Suppressor macrophage (primary cell): ENCODE measurements around the gene EVX2.

Experiments used
- DNase-seq, 4 experiments: peaks; one replicate each; pipeline ENCODE4 v3.0.0-alpha.2; 2020 to 2022

Gene EVX2

DNA sequence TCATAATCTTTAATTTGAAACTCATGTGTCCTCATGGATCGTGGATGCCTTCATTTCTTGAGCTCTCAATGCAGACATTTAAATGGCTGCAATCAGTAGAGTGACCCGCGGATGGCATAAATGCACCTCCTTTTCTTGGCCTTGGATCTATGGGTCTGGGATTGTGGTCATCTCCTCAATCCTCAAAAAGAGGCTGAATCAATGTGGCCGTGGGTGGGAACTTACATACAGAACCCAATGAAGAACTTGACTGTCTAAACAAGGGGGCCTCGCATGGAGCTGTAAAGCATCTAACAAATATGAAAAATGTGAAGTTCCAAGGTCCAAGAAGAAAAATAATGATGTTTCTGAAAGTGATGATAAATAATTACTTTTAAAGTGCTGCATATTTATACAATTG lies 11.7 kb upstream of the EVX2 start:
- DNase-seq = no peak

DNA sequence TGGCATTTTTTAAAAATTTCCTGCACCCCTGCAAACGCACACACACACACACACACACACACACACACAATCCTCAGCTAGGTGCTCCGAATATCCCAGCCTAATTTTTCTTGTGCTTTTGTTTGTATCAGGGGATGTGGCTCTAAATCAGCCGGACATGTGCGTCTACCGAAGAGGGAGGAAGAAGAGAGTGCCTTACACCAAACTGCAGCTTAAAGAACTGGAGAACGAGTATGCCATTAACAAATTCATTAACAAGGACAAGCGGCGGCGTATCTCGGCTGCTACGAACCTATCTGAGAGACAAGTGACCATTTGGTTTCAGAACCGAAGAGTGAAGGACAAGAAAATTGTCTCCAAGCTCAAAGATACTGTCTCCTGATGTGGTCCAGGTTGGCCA lies 10.6 kb upstream of the EVX2 start:
- DNase-seq = no peak

DNA sequence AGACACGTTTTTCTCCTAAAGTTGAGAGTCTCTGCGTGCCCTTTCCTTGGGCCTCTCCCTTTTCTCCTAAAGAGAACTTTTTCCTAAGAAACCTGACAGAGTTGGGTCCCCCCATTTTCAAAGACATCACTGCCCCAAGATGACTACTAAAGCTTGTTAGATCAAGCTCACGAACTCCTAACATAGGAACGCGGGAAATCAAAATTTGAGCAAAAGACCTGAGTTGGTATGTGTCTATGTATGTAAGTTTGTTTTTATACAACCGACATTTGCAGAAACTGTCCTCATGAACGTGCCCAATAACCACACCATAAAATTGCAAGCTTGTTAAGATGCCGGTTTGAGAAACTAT lies 10.1 kb upstream of the EVX2 start:
- no peak for DNase-seq

- DNase-seq = peak in 1 of 4 experiments; percentile 33
These were observed 9.6 kb upstream of the EVX2 start for GRCh38 chr2:176093145-176093897.

DNA sequence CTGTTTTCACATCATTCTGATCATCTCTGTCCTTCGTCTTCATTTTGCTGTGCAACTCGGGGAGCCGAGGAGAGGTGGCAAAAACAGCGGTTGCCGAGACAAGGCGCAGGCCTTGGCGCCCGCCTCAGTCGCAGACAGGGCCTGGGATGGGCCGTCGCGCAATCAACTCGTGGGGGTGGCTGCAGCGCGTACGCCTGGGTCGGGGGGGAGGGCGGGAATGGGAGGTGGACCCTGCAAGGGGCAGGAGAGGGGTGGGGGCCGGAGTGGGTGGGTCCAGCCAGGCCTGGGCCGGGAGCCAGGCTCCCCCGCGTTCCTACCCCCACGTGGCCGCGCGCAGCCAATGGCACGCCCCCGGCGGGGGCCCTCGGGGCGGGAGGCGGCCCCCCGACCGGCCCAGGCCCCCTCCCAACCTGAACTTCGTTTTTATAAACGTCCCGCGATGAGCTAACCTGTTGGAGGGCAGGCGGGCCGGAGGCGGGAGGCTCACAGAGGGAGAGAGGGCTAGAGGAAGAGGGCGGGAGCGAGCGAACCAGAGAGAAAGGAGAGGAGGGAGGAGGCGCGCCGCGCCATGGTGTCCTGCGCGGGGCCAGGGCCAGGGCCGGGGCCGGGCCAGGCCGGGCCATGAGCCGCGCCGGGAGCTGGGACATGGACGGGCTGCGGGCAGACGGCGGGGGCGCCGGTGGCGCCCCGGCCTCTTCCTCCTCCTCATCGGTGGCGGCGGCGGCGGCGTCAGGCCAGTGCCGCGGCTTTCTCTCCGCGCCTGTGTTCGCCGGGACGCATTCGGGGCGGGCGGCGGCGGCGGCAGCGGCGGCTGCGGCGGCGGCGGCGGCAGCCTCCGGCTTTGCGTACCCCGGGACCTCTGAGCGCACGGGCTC lies 8.7 kb upstream of the EVX2 start, which contains the start of gene HOXD13:
HOXD13 (plus strand) TSS at position 452 of the 875 bp plus-strand sequence; CDS start at position 622, 170 bp downstream.
- no peak for DNase-seq

GRCh38 chr2:176091329-176092258 lies 7.8 kb upstream of the EVX2 start:
- DNase-seq = no peak

- DNase-seq = no peak
These were observed 7.1 kb upstream of the EVX2 start for GRCh38 chr2:176090862-176091261.

DNA sequence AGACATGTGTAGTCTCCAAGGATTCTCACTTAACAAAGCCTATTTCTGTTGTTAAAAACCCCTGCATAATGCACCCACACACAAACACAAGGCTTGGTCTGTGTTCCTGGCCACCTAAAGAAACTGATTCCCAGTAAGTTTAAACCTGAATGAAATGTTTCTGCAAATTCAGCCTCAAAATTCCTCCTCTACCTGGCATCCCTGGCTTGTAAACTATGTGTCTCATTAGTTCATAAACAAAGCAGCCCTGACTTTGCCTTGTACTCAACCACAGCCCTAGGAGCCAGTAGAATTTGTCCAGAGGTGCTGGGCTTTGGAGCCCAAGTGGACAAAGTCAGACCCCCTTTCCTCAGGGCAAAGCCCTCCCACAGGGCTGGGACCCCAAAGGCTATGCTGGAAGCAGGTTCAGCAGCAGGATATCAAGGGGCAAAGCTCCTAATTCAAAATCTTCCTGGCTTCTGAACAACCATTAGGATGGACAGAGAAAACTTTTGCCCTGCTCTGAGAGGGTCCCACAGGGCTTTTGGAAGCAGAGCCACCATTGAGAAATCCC lies 6.2 kb upstream of the EVX2 start:
- DNase-seq = no peak

- DNase-seq = no peak
These were observed 5.4 kb upstream of the EVX2 start for GRCh38 chr2:176088937-176089842.

DNA sequence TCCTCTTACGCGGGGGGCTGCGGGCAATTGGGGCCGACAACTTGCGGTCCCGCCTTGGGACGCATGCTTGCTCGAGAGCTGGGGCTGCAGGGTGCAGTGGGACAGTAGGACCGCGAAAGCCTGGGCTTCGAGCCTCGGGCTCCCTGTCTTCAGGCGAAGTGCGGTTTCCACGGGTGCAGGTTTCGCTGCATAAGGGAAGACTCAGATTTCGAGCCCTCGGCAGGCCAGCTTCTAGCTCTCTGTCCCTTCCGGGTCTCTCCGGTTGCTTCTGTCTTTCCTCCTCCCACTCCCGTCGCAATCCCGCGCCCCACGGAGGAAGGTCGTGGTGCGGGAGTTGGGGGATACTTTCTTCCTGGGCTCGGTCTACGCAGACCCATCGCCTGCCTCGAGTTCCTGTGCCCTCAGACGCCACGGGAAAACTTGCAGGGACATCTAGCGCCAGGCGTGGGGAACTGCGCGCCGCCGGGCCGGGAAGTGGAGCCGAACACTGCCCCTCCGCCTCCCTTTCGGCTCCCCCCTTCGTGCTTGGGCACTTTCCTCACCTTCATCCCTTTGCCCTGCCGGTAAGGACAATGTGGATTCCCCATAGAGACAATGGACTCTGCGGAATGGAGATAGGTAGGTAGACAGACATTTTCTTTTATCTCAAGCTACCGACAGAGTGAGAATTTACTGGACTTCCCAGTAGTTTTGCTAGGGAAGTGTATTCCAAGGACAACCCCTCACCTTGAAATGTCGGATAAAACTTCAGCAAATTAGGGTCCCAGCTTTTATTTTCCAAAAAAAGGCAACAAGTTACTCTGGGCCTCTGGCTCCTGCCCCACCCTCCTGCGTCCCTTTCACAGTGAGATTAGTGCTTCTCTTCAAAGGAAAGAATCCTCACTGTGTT lies 4.5 kb upstream of the EVX2 start:
- DNase-seq = peak; percentile 47 to 80 (median 67)

DNA sequence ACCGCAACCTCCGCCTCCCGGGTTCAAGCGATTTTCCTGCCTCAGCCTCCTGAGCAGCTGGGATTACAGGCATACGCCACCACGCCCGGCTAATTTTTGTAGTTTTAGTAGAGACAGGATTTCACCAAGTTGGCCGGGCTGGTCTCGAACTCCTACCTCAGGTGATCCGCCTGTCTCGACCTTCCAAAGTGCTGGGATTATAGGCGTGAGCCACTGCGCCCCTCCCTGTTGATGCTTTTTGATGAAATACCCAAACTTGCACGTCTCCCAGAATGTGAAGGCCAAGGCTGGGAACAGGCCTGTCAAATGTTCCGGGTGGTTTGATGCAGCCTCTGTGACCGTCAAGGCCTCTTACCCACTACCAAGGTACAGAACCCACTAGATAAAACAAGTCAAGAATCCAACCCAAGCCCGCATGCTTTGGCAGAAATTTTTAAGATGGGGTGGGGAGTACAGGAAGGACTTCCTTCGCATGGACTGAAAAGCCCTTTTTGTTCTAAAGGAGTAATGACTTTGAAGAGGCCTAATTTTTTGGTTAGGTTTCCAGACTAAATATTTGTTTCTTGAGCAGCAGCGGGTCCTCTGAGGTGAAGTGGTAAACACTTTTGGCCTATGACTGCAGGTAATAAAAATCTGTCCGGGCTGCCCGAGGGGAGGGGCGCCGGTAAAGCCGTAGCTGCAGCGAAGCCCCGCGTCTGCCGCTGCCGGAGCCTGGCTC lies 3.7 kb upstream of the EVX2 start:
- no peak for DNase-seq

GRCh38 chr2:176085861-176086771 lies 2.4 kb upstream of the EVX2 start:
- DNase-seq = peak in 2 of 4 experiments; percentile 42 to 50

- no peak for DNase-seq
These were observed 1.5 kb upstream of the EVX2 start for GRCh38 chr2:176085120-176085788.

DNA sequence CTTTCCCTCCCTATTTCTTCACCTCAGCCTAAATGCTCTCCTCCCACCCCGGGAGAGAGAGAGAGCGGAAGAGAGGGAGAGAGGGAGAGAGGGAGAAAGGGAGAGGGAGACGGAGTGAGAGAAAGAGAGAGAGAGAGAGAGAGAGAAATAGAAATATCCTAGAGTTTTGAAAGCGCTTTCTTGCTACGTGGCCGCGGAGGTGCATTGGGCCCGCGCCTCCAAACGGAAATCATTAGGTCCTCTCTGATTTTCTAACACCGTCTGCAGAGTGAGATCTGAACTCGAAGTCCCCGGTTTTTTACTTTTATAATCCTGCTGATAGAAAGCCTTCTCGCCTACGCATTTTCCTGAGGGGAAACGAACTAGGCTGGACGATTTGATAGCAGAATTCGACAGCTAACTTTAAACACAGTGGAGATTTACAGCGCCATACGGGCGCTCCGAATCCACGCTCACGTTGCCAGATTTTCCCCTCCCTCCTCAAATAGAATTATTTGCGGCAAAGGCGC lies 903 bp upstream of the EVX2 start:
- no peak for DNase-seq

DNA sequence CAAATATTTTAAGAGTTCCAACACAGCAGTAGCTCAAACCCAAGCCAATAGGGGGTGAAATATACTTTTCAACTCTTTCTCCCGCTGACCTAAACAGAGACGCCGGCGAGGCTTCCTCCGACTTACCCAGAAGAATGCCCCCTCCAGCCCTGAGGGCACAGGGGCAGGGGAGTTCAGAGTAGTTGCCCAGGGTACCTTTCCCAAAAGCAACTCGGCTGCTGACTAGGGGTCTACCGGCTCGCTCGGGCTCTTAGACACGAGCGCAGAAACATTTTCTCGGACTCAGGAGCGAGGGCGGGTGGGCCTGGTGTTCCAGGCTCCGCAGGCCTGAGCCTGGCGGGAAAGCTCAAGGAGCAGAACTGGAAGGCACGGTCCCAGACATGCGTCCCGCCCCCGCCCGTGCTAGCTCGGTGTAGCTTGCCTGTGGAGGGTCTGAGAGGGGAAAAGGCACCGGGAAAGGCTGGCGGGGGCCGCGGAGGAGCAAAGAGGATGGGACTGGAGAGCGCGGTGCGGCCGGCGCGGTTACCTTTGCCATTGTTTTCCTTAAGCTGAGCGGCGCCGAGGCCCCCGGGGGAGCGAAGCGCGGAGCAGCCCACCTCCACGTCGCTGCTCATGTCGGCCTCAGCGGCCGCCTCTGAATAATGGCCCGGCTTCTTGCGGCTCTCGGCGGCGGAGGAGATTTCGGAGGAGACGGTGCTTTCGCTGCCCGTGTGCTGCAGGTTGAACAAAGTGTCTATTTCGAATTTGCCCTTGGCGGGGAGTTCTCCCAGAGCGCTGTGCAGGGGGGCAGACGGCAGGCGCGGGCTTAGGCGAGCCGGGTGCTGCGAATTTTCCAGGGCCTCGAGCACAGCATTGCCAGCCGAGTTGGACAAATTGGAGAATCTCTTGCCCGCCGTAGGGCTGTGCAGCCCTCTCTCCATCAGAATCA lies 674 bp downstream of the EVX2 start:
- no peak for DNase-seq

- DNase-seq = no peak
These were observed 1.3 kb downstream of the EVX2 start for GRCh38 chr2:176082525-176082823.
